ENCODE data around the gene EFCAB8.
"Not testable (repeated sequence)": the region's sequence is repeated elsewhere in the genome, so short reads cannot be mapped to it uniquely, and the experiment has no call there.

The EFCAB8 gene

GRCh38 chr20:32959351-32960221 is 100.9 kb downstream of the EFCAB8 start:
- no peak for DNase-seq (ENCODE audit: low spot score)

- no peak for DNase-seq (ENCODE audit: low spot score)
Measured at GRCh38 chr20:32960222-32960518, 101.4 kb downstream of the EFCAB8 start.

- no peak for DNase-seq (ENCODE audit: low spot score)
Measured at GRCh38 chr20:32960849-32961731, 102.4 kb downstream of the EFCAB8 start.

- DNase-seq (ENCODE audit: low spot score): no peak
Measured at GRCh38 chr20:32962053-32962452, 103.3 kb downstream of the EFCAB8 start.

GRCh38 chr20:32962646-32963045 is 103.9 kb downstream of the EFCAB8 start:
- not testable (repeated sequence) for DNase-seq (ENCODE audit: low spot score)

GRCh38 chr20:32963176-32963575 is 104.5 kb downstream of the EFCAB8 start:
- no peak for DNase-seq (ENCODE audit: low spot score)

- no peak for DNase-seq (ENCODE audit: low spot score)
Measured at GRCh38 chr20:32964575-32964974, 105.9 kb downstream of the EFCAB8 start.

GRCh38 chr20:32965115-32965514 is 106.4 kb downstream of the EFCAB8 start:
- no peak for DNase-seq (ENCODE audit: low spot score)

- DNase-seq (ENCODE audit: low spot score): no peak
Measured at GRCh38 chr20:32965581-32966373, 107.1 kb downstream of the EFCAB8 start.

- DNase-seq (ENCODE audit: low spot score): no peak
Measured at GRCh38 chr20:32966382-32966781, 107.7 kb downstream of the EFCAB8 start.

GRCh38 chr20:32966881-32967781 is 108.4 kb downstream of the EFCAB8 start:
- peak; percentile 69 for DNase-seq (ENCODE audit: low spot score)

- no peak for DNase-seq (ENCODE audit: low spot score)
Measured at GRCh38 chr20:32967961-32968457, 109.3 kb downstream of the EFCAB8 start.

GRCh38 chr20:32968478-32969241 is 109.9 kb downstream of the EFCAB8 start:
- no peak for DNase-seq (ENCODE audit: low spot score)

GRCh38 chr20:32969356-32970114 is 110.8 kb downstream of the EFCAB8 start:
- no peak for DNase-seq (ENCODE audit: low spot score)

GRCh38 chr20:32970115-32970972 is 111.6 kb downstream of the EFCAB8 start:
- no peak for DNase-seq (ENCODE audit: low spot score)

GRCh38 chr20:32970973-32971300 is 112.2 kb downstream of the EFCAB8 start:
- no peak for DNase-seq (ENCODE audit: low spot score)

- DNase-seq (ENCODE audit: low spot score): peak; percentile 37
Measured at GRCh38 chr20:32971703-32972161, 113.0 kb downstream of the EFCAB8 start.
